B cell (primary cell): ENCODE data around the gene WBP11. TPM values are rescaled to one million over a fixed set of nuclear protein-coding genes. Genes with fewer than 3 reads are reported as not detected.

Experiments used
- ATAC-seq: fragments of 200-7000 bp; cut with Tn5 transposase; one replicate; pipeline ENCODE4 v1.10.0; 2021; ENCODE audit warnings: low read depth, mild to moderate bottlenecking, moderate number of reproducible peaks, moderate library complexity
- CTCF ChIA-PET: fragments of 350-600 bp; sonication (Branson Sonifier 250); formaldehyde crosslinking; loops from one replicate; lab custom pipeline; 2021; ENCODE audit warnings: antibody characterized with exemption, inconsistent platforms; lab: Charles Lee
- POLR2A ChIA-PET: fragments of 350-600 bp; sonication (Branson Sonifier 250); formaldehyde crosslinking; loops from one replicate; lab custom pipeline; 2021; ENCODE audit warnings: antibody characterized with exemption; lab: Charles Lee
- DNase-seq: peaks from one replicate; pipeline ENCODE4 v3.0.0; 2013
- H2AFZ ChIP-seq: 2 replicates; pipeline ENCODE4 v1.6.1; 2012; ENCODE audit warnings: mild to moderate bottlenecking, low read depth, low read length; ENCODE audit not compliant: insufficient read depth, poor library complexity, severe bottlenecking
- H3K27ac ChIP-seq, 2 donors: 1 replicate in 1 of 2; 2 replicates in 1 of 2; pipeline ENCODE4 v1.5.1; 2012 to 2013; ENCODE audit warnings: low read length in 2 of 2, mild to moderate bottlenecking in 2 of 2, moderate library complexity in 1 of 2
- H3K27me3 ChIP-seq, 4 experiments: fragments of 200-600 bp in 1 of 4; sonication (generic) in 1 of 4; replicated peaks in 1 of 4; 1 replicate in 2 of 4; 2 replicates in 2 of 4; pipeline versions ENCODE4 v1.6.1 to v1.7.0; 2013 to 2016; ENCODE audit warnings: low read length in 3 of 4, mild to moderate bottlenecking in 2 of 4, mixed read lengths in 1 of 4, moderate library complexity in 1 of 4; ENCODE audit not compliant: insufficient read depth in 4 of 4, control insufficient read depth in 3 of 4; ENCODE audit errors: control extremely low read depth in 1 of 4
- H3K36me3 ChIP-seq, 2 experiments: replicated peaks in 1 of 2; 1 replicate in 1 of 2; 2 replicates in 1 of 2; pipeline versions ENCODE4 v1.6.1 to v1.7.1; 2013; ENCODE audit warnings: low read length in 1 of 2; ENCODE audit not compliant: insufficient read depth in 2 of 2, control insufficient read depth in 1 of 2; ENCODE audit errors: control extremely low read depth in 1 of 2, extremely low read depth in 1 of 2
- H3K4me1 ChIP-seq, 2 donors: fragments of 200-600 bp in 1 of 2; sonication (generic) in 1 of 2; 1 replicate in 1 of 2; 2 replicates in 1 of 2; pipeline versions ENCODE4 v1.5.1 to v1.6.1; 2013 to 2017; ENCODE audit warnings: low read length in 2 of 2; ENCODE audit not compliant: control insufficient read depth in 2 of 2, insufficient read depth in 2 of 2
- H3K4me2 ChIP-seq: replicated peaks from 2 replicates; pipeline ENCODE3; 2012; ENCODE audit warnings: mild to moderate bottlenecking, low read depth, low read length; ENCODE audit not compliant: poor library complexity, severe bottlenecking
- H3K4me3 ChIP-seq, 5 experiments: fragments of 200-600 bp in 1 of 5; sonication (generic) in 1 of 5; 1 replicate in 3 of 5; 2 replicates in 2 of 5; pipeline versions ENCODE4 v1.5.1 to v1.7.0; 2011 to 2016; ENCODE audit warnings: low read length in 4 of 5, mild to moderate bottlenecking in 4 of 5, low read depth in 2 of 5, control low read depth in 1 of 5, moderate library complexity in 1 of 5; ENCODE audit not compliant: insufficient read depth in 1 of 5; ENCODE audit errors: control extremely low read depth in 1 of 5, extremely low read depth in 1 of 5
- H3K79me2 ChIP-seq: fragments of 200-600 bp; sonication (generic); one replicate; pipeline ENCODE4 v1.6.0; 2016; ENCODE audit warnings: low read length; ENCODE audit not compliant: control insufficient read depth, insufficient read depth
- H3K9ac ChIP-seq: fragments of 200-600 bp; sonication (generic); 2 replicates; pipeline ENCODE4 v1.6.1; 2017; ENCODE audit warnings: mild to moderate bottlenecking, low read length, moderate library complexity
- H3K9me3 ChIP-seq, 3 donors: one replicate each; pipeline versions ENCODE4 v1.6.1 to v1.7.1; 2013; ENCODE audit warnings: low read length in 2 of 3; ENCODE audit not compliant: control insufficient read depth in 2 of 3, insufficient read depth in 1 of 3; ENCODE audit errors: control extremely low read depth in 1 of 3
- H4K20me1 ChIP-seq: 2 replicates; pipeline ENCODE4 v1.6.0; 2012; ENCODE audit warnings: mild to moderate bottlenecking, low read length; ENCODE audit not compliant: insufficient read depth, control insufficient read depth, poor library complexity, severe bottlenecking
- H3K27ac Mint-ChIP-seq: one replicate; pipeline ENCODE4 v1.8.0; 2021; ENCODE audit warnings: mixed read lengths
- H3K27me3 Mint-ChIP-seq: one replicate; pipeline ENCODE4 v1.8.0; 2021; ENCODE audit warnings: mixed read lengths
- H3K4me1 Mint-ChIP-seq: one replicate; pipeline ENCODE4 v1.8.0; 2021; ENCODE audit warnings: mixed read lengths
- H3K4me3 Mint-ChIP-seq: one replicate; pipeline ENCODE4 v1.8.0; 2021; ENCODE audit warnings: mixed read lengths
- H3K9me3 Mint-ChIP-seq: one replicate; pipeline ENCODE4 v1.8.0; 2022; ENCODE audit warnings: mixed read lengths; ENCODE audit not compliant: insufficient read depth
- CTCF ChIP-seq: fragments of 200-600 bp; IDR thresholded peaks from one replicate; pipeline ENCODE4 v1.8.0; 2022; ENCODE audit warnings: antibody characterized with exemption, mild to moderate bottlenecking
- EZH2 ChIP-seq: IDR thresholded peaks from 2 replicates; pipeline ENCODE4 v1.6.1; 2012; ENCODE audit warnings: borderline replicate concordance, low read depth, mild to moderate bottlenecking, moderate library complexity, low read length; ENCODE audit not compliant: insufficient read depth, poor library complexity, severe bottlenecking
- WGBS: methylation state at CpG from one replicate; pipeline ENCODE4 v1.1.5; 2013; ENCODE audit warnings: missing lambda C conversion rate; ENCODE audit not compliant: insufficient coverage; 5-methylcytosine and 5-hydroxymethylcytosine counted together
- intact Hi-C: fragments of 100-400 bp; cut with micrococcal nuclease; formaldehyde crosslinking; loops from one replicate; pipeline ENCODE4 v1.10.0; 2022
- polyA minus RNA-seq: library from RNA; depleted of rRNA, polyadenylated mRNA; stranded (reverse); fragments of >200 nt; gene quantifications from 2 replicates; pipeline ENCODE4 v1.2.3, GENCODE V29; 2012
- polyA plus RNA-seq: library from polyadenylated mRNA; depleted of rRNA; stranded (reverse); fragments of >200 nt; gene quantifications from 2 replicates; pipeline ENCODE4 v1.2.3, GENCODE V29; 2012
- total RNA-seq, 2 donors: library from RNA; stranded (reverse); fragments of 120-200 nt in 1 of 2; gene quantifications; 1 replicate in 1 of 2; 2 replicates in 1 of 2; pipeline versions ENCODE4 v1.2.3 to v1.2.4, GENCODE V29; 2013 to 2022

The WBP11 gene
- total RNA-seq (77.3 and 84.7 TPM in 2 replicates), polyA plus RNA-seq (13.6 and 40.8 TPM in 2 replicates), polyA minus RNA-seq (25.7 and 66.1 TPM in 2 replicates)
- total RNA-seq (2013), result 26.1 TPM

- H4K20me1 ChIP-seq, result no peaks in the 10 kb centered on the region
- H3K27ac Mint-ChIP-seq, result peak within 1 kb of the TSS; percentile 41
- H3K27ac ChIP-seq, result peak within 1 kb of the TSS; percentile 98
- H3K4me1 ChIP-seq, result peaks cover 13 to 17% of the 10 kb centered on the region in 2 donors
- no peak within 1 kb of the TSS for H3K4me3 Mint-ChIP-seq
- peak within 1 kb of the TSS; percentile 81 for H3K4me2 ChIP-seq
- under 1% methylated on average over 42 of the region's 50 CpGs for WGBS
- H3K9ac ChIP-seq, result peak within 1 kb of the TSS; percentile 98
- no peaks in the 10 kb centered on the region for H3K9me3 ChIP-seq
- peak; percentile 96 for DNase-seq
- no peaks in the 10 kb centered on the region for H3K27me3 ChIP-seq
- CTCF ChIA-PET, result interaction anchor here (0.6 to 3.1 kb wide), 8 partner anchors 21 to 619 kb away, joined by 3 to 19 read pairs (median 3); partner anchors contain the start of gene RERG
- peak; percentile 94 for ATAC-seq
- intact Hi-C loops, result loop anchor here (1.0 kb wide), 4 partner anchors 29 to 564 kb away; partner anchors contain the start of gene ARHGDIB
- peak within 1 kb of the TSS; percentile 93 for H2AFZ ChIP-seq
- no peaks in the 10 kb centered on the region for H3K9me3 Mint-ChIP-seq
- no peaks in the 10 kb centered on the region for H3K27me3 Mint-ChIP-seq
- peaks cover 11% of the 10 kb centered on the region for H3K4me1 Mint-ChIP-seq
- H3K36me3 ChIP-seq, result peaks cover 10 to 21% of the 10 kb centered on the region in 2 experiments
- POLR2A ChIA-PET, result interaction anchor here (0.6 to 3.3 kb wide), 5 partner anchors 22 to 550 kb away, joined by 3 to 41 read pairs (median 5); a partner anchor contains a TSS
- no peak for TF ChIP-seq EZH2
- TF ChIP-seq CTCF, result no peak
- H3K4me3 ChIP-seq, result peak within 1 kb of the TSS; percentile 89 to 99 (median 93)
- H3K79me2 ChIP-seq, result peaks cover 62% of the 10 kb centered on the region
Measured at GRCh38 chr12:14803011-14803829, at the start of gene WBP11, which contains the start of gene C12orf60. Gene WBP11 (minus strand): TSS chr12:14803478. CDS start chr12:14801383, 2,095 bp downstream. Gene C12orf60 (plus strand): TSS chr12:14803670. CDS start chr12:14822936, 19,266 bp downstream.
